Left lung (tissue), 10 donors: ENCODE results near the gene SLC15A5. TPM values are rescaled to one million over a fixed set of nuclear protein-coding genes. Genes with fewer than 3 reads are reported as not detected.

Experiments
- ATAC-seq: fragments of 200-7000 bp; cut with Tn5 transposase; one replicate; pipeline ENCODE4 v1.9.1; 2020; ENCODE audit warnings: moderate library complexity
- DNase-seq, 4 donors: peaks; one replicate each; pipeline ENCODE4 v3.0.0-alpha.2; 2013 to 2020
- H3K27ac ChIP-seq, 2 donors: fragments of 200-600 bp; sonication (generic) in 1 of 2; one replicate each; pipeline versions ENCODE4 v1.5.0 to v1.8.0; 2020 to 2021
- H3K27me3 ChIP-seq, 2 donors: fragments of 200-600 bp; sonication (generic) in 1 of 2; one replicate each; pipeline versions ENCODE4 v1.5.0 to v1.8.0; 2020 to 2021
- H3K36me3 ChIP-seq, 2 donors: fragments of 200-600 bp; sonication (generic) in 1 of 2; one replicate each; pipeline versions ENCODE4 v1.5.0 to v1.8.0; 2020 to 2021
- H3K4me1 ChIP-seq, 2 donors: fragments of 200-600 bp; one replicate each; pipeline ENCODE4 v1.8.0; 2021
- H3K4me3 ChIP-seq, 2 donors: fragments of 200-600 bp; sonication (generic) in 1 of 2; one replicate each; pipeline versions ENCODE4 v1.5.0 to v1.8.0; 2020 to 2021; ENCODE audit warnings: mild to moderate bottlenecking in 1 of 2
- H3K9me3 ChIP-seq, 2 donors: fragments of 200-600 bp; sonication (generic) in 1 of 2; one replicate each; pipeline versions ENCODE4 v1.5.0 to v1.8.0; 2020 to 2021
- intact Hi-C, 2 donors: fragments of 100-400 bp; cut with DNase I; formaldehyde crosslinking; loops; one replicate each; pipeline versions ENCODE4 v1.11.2 to v1.14.2; 2022
- polyA plus RNA-seq, 6 donors: library from polyadenylated mRNA; unstranded; fragments of 120-200 nt; gene quantifications; one replicate each; pipeline ENCODE4 v1.2.1, GENCODE V29; 2013; ENCODE audit not compliant: insufficient read length in 6 of 6
- total RNA-seq, 2 donors: library from RNA; stranded (reverse); fragmentation: NEBNext Ultra II Directional; extraction: Animal tissue kit (Norgen Biotek cat#: 25700); gene quantifications; one replicate each; pipeline ENCODE4 v1.2.1, GENCODE V29; 2021
- TF ChIP-seq, protein P1 (sequence below), 2 donors: fragments of 200-600 bp; sonication (generic) in 1 of 2; IDR thresholded peaks; one replicate each; pipeline versions ENCODE4 v1.5.0 to v1.8.0; 2021; ENCODE audit warnings: antibody characterized with exemption in 2 of 2
- donor health status: DM: no; HTN: yes; CAD: no.
- donor health status: DM: no; HTN: no; CAD: no.

SLC15A5 gene
- total and polyA plus RNA-seq, 8 donors = 0.07 TPM; not detected in 7

DNA sequence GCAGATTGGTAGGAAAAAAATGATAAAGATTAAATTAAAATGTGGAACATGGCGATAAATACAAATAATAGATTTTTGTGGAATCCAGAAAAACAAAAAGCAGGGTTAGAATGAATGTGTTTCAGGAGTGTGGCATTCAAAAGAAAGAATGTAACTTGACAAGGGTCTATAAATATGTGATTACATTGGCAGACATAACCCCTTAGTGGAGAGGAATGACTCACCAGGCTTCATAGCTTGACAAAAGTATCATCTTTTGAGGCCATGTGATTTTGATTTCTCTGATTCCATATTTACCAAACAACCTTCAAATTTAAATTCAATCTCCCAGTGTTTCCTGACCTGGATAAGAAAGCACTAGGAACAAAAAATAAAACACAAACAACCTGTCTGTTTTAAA is 45.5 kb upstream of the SLC15A5 start:
- no peak for DNase-seq
- Histone ChIP-seq H3K4me1 (no peaks in the 10 kb centered on the region), H3K27me3 (no peaks in the 10 kb centered on the region), H3K4me3 (no peak overlapping the region), H3K9me3 (peaks cover 0 to 8% of the 10 kb centered on the region in 2 donors), H3K36me3 (no peaks in the 10 kb centered on the region), H3K27ac (no peak overlapping the region)
- peak; percentile 48 for ATAC-seq
- TF ChIP-seq, protein P1, sequence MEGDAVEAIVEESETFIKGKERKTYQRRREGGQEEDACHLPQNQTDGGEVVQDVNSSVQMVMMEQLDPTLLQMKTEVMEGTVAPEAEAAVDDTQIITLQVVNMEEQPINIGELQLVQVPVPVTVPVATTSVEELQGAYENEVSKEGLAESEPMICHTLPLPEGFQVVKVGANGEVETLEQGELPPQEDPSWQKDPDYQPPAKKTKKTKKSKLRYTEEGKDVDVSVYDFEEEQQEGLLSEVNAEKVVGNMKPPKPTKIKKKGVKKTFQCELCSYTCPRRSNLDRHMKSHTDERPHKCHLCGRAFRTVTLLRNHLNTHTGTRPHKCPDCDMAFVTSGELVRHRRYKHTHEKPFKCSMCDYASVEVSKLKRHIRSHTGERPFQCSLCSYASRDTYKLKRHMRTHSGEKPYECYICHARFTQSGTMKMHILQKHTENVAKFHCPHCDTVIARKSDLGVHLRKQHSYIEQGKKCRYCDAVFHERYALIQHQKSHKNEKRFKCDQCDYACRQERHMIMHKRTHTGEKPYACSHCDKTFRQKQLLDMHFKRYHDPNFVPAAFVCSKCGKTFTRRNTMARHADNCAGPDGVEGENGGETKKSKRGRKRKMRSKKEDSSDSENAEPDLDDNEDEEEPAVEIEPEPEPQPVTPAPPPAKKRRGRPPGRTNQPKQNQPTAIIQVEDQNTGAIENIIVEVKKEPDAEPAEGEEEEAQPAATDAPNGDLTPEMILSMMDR (IDR thresholded peaks at IDR 0.05) = no peak
- intact Hi-C loops = no loop called here

DNA sequence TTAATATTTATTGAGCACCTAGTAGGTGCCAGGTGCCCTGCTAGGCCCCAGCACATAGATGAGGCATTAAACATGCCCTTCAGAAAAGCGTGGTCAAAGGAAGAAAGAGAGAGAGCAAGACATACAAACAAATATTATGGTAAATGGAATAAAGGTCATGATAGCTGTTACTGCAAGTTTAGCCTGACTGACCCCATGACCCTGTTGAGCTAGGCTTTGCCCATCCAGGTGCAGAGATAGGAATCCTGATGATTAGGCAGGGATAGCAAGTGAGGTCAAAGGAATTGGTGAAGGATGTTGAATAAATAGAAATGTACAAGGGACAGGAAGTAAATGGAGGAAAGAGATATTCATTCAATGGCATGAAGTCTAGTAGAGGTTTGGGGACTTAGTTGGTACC is 33.4 kb upstream of the SLC15A5 start:
- intact Hi-C loops = no loop called here
- TF ChIP-seq, protein P1 (IDR thresholded peaks at IDR 0.05) = no peak
- ATAC-seq (no peak), DNase-seq (no peak)
- no peak overlapping the region for H3K27ac ChIP-seq
- H3K27me3 ChIP-seq = no peaks in the 10 kb centered on the region
- H3K4me1 ChIP-seq = no peaks in the 10 kb centered on the region
- no peaks in the 10 kb centered on the region for H3K36me3 ChIP-seq
- H3K4me3 ChIP-seq = no peak overlapping the region
- H3K9me3 ChIP-seq = peaks cover 0 to 29% of the 10 kb centered on the region in 2 donors

DNA sequence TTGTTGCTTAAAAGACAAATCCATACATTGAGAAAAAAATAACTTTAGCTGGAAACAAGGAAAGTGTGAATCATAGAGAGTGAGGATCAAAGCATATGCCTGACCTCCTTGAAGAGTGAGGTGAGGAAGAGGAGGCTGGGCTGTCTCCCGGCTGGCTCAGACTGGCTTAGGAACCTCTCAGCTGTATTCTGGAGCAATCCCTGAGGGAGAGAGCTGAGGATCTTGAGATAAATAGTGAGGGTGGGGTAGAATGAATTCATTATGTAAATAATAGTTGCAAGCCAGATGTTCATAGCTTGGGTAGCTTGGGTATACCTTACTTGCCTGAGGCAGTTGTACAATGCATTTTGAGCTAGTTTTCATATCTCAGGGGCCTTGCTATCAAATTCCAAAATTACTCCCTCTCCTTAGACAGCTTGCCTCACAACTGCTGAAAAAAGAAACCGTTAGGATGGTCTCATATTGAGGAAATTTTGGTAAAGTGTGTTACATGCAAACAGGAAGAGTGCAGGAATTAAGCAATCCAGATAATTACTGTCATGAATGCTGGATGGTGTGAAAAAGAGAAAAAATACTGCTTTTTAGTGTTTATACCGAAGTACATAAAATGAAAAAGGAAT is 30.5 kb upstream of the SLC15A5 start:
- DNase-seq (no peak), ATAC-seq (no peak)
- intact Hi-C loops = no loop called here
- H3K27me3 ChIP-seq = no peaks in the 10 kb centered on the region
- H3K4me3 ChIP-seq = no peak overlapping the region
- TF ChIP-seq, protein P1 (IDR thresholded peaks at IDR 0.05) = no peak
- peaks cover 0 to 27% of the 10 kb centered on the region in 2 donors for H3K9me3 ChIP-seq
- H3K27ac ChIP-seq = no peak overlapping the region
- H3K4me1 ChIP-seq = no peaks in the 10 kb centered on the region
- no peaks in the 10 kb centered on the region for H3K36me3 ChIP-seq

DNA sequence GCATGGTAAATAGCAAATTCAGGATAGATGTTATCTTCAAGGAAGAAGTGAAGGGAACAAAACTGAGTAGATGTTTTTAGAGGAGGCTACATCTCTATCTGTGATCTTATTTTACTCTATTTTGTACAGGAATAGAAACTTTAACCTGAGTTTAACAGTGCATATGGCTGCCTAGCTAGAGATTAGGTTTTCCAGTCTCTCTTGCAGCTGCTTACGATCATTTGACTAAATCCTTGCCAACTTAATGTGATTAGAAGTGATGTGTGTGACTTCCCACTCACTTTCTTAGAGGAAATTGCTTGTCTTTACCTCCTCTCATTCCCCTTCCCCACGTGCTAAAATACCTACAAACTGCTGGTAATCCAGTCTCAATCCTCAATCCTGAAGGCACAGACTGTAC is 26.5 kb upstream of the SLC15A5 start:
- intact Hi-C loops = no loop called here
- DNase-seq (no peak), ATAC-seq (no peak)
- no peak overlapping the region for H3K27ac ChIP-seq
- no peaks in the 10 kb centered on the region for H3K36me3 ChIP-seq
- TF ChIP-seq, protein P1 (IDR thresholded peaks at IDR 0.05) = no peak
- H3K4me3 ChIP-seq = no peak overlapping the region
- H3K27me3 ChIP-seq = no peaks in the 10 kb centered on the region
- H3K9me3 ChIP-seq = peaks cover 0 to 6% of the 10 kb centered on the region in 2 donors
- no peaks in the 10 kb centered on the region for H3K4me1 ChIP-seq

DNA sequence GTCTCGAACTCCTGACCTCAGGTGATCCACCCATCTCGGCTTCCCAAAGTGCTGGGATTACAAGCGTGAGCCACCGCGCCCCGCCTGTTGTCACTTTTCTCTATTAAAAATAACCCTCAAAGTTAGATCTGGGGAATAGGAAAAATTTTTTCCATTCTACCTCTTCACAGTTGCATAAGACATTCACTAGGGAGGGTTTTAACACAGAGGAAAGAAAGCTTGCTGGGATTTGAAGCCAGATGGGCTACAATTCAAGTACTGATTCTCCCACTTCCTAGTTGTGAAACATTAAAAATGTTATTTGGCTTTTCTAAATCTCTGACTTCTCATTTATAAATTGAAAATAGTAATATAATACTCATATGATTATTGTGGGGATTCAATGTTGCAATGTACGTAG is 23.3 kb upstream of the SLC15A5 start:
- H3K4me3 ChIP-seq = no peak overlapping the region
- no peaks in the 10 kb centered on the region for H3K4me1 ChIP-seq
- no peaks in the 10 kb centered on the region for H3K27me3 ChIP-seq
- DNase-seq (no peak), ATAC-seq (no peak)
- no peaks in the 10 kb centered on the region for H3K9me3 ChIP-seq
- H3K27ac ChIP-seq = no peak overlapping the region
- intact Hi-C loops = no loop called here
- no peaks in the 10 kb centered on the region for H3K36me3 ChIP-seq
- TF ChIP-seq, protein P1 (IDR thresholded peaks at IDR 0.05) = no peak
